K562 (cell line): Measurements from ENCODE around the gene RALGPS1. TPM values are rescaled to one million over a fixed set of nuclear protein-coding genes. Genes with fewer than 3 reads are reported as not detected.

Experiments
- ATAC-seq: fragments of 200-7000 bp; cut with Tn5 transposase; 3 replicates; pipeline ENCODE4 v1.9.1; 2020; ENCODE audit warnings: moderate library complexity
- BruUV-seq: library from RNA; stranded (reverse); fragments of 400-500 nt; replicated peaks from 2 replicates; lab custom pipeline; 2021; lab: Mats Ljungman, UMichigan
- CTCF ChIA-PET: fragments of 300-600 bp; formaldehyde crosslinking; extraction: SDS; loops from one replicate; lab custom pipeline; 2021; ENCODE audit warnings: low intra/inter-chr PET ratio; lab: Yijun Ruan, JAX
- POLR2A ChIA-PET: fragments of 300-600, 350-650 bp; sonication (Branson Sonifier 250); formaldehyde crosslinking; extraction: SDS; loops from one replicate; lab custom pipeline; 2021; ENCODE audit warnings: antibody characterized with exemption, inconsistent platforms; lab: Yijun Ruan, JAX
- DNase-seq, 4 experiments: peaks; one replicate each; pipeline versions ENCODE4 v3.0.0 to v3.0.0-alpha.2; 2011 to 2018; ENCODE audit warnings: low spot score in 3 of 4, mixed read lengths in 3 of 4; ENCODE audit errors: extremely low read depth in 1 of 4
- FAIRE-seq: peaks from 2 replicates; lab custom pipeline; 2011; peaks lifted over from hg19 to GRCh38; lab: Jason Lieb, UNC
- H2AFZ ChIP-seq: 2 replicates; pipeline ENCODE4 v1.6.0; 2011; ENCODE audit warnings: low read depth, low read length, control low read depth, inconsistent platforms
- H3K27ac ChIP-seq: fragments of 200-600 bp; 3 replicates; pipeline ENCODE4 v1.8.0; 2011; ENCODE audit warnings: low read depth, mild to moderate bottlenecking, control low read depth, inconsistent platforms, low read length, moderate library complexity, mixed read lengths; ENCODE audit errors: extremely low read depth
- H3K27me3 ChIP-seq, 2 experiments: fragments of 300-600 bp in 1 of 2; 2 replicates in 1 of 2; 3 replicates in 1 of 2; pipeline versions ENCODE4 v1.6.0 to v1.8.0; 2011; ENCODE audit warnings: inconsistent platforms in 2 of 2, low read length in 2 of 2, mild to moderate bottlenecking in 1 of 2, mixed read lengths in 1 of 2, moderate library complexity in 1 of 2; ENCODE audit not compliant: control insufficient read depth in 2 of 2, insufficient read depth in 2 of 2
- H3K36me3 ChIP-seq: fragments of 300-600 bp; 3 replicates; pipeline ENCODE4 v1.8.0; 2011; ENCODE audit warnings: mild to moderate bottlenecking, low read length, inconsistent platforms; ENCODE audit not compliant: control insufficient read depth, insufficient read depth
- H3K4me1 ChIP-seq, 2 experiments: fragments of 200-600 bp in 1 of 2; replicated peaks in 1 of 2; 2 replicates in 1 of 2; 3 replicates in 1 of 2; pipeline versions ENCODE4 v1.5.1 to v1.8.0; 2011; ENCODE audit warnings: inconsistent platforms in 2 of 2, low read length in 2 of 2, mild to moderate bottlenecking in 1 of 2, mixed read lengths in 1 of 2, moderate library complexity in 1 of 2; ENCODE audit not compliant: control insufficient read depth in 2 of 2, insufficient read depth in 2 of 2
- H3K4me2 ChIP-seq: 2 replicates; pipeline ENCODE4 v1.6.1; 2011; ENCODE audit warnings: low read length, control low read depth, inconsistent platforms, mixed read lengths; ENCODE audit not compliant: insufficient read depth
- H3K4me3 ChIP-seq: fragments of 200-600 bp; sonication (generic), shearing (Covaris generic); 2 replicates; pipeline ENCODE4 v1.5.1; 2016; ENCODE audit warnings: control low read depth, inconsistent platforms
- H3K79me2 ChIP-seq: fragments of 200-600 bp; 3 replicates; pipeline ENCODE4 v1.8.0; 2011; ENCODE audit warnings: low read length, inconsistent platforms; ENCODE audit not compliant: control insufficient read depth, insufficient read depth
- H3K9ac ChIP-seq, 2 experiments: 2 replicates each; pipeline versions ENCODE4 v1.6.0 to v1.6.1; 2011; ENCODE audit warnings: low read depth in 2 of 2, low read length in 2 of 2, control low read depth in 1 of 2, inconsistent platforms in 1 of 2, mild to moderate bottlenecking in 1 of 2, mixed read lengths in 1 of 2; ENCODE audit not compliant: insufficient read depth in 1 of 2
- H3K9me1 ChIP-seq: one replicate; pipeline ENCODE4 v1.6.0; 2011; ENCODE audit warnings: inconsistent platforms, mild to moderate bottlenecking, low read length, moderate library complexity; ENCODE audit not compliant: control insufficient read depth, insufficient read depth
- H3K9me3 ChIP-seq: replicated peaks from 2 replicates; pipeline ENCODE4 v1.5.1; 2011; ENCODE audit warnings: low read depth, low read length, inconsistent platforms; ENCODE audit not compliant: control insufficient read depth, insufficient read depth
- H4K20me1 ChIP-seq: replicated peaks from 2 replicates; pipeline ENCODE4 v1.6.1; 2011; ENCODE audit warnings: low read length, inconsistent platforms, mixed read lengths; ENCODE audit not compliant: control insufficient read depth, insufficient read depth
- NCOA2 ChIP-seq, 2 experiments: fragments of 450-650 bp; IDR thresholded peaks; 2 replicates each; pipeline ENCODE4 v1.6.1; 2018; ENCODE audit warnings: mild to moderate bottlenecking in 2 of 2, moderate library complexity in 1 of 2; ENCODE audit not compliant: partially characterized antibody in 2 of 2
- POLR2AphosphoS5 ChIP-seq: IDR thresholded peaks from 2 replicates; pipeline ENCODE4 v1.6.1; 2011; ENCODE audit warnings: mild to moderate bottlenecking, low read depth, low read length, moderate library complexity; ENCODE audit not compliant: control insufficient read depth, insufficient read depth
- POLR2G ChIP-seq: fragments of 200-400 bp; formaldehyde crosslinking; IDR thresholded peaks from 2 replicates; pipeline ENCODE4 v1.6.1; 2017; ENCODE audit warnings: low read depth, mild to moderate bottlenecking, antibody characterized with exemption, low read length, moderate library complexity
- SLC30A9 ChIP-seq: fragments of 250-450 bp; sonication (Bioruptor Pico); IDR thresholded peaks from 2 replicates; pipeline ENCODE4 v1.8.0; 2022; ENCODE audit warnings: mild to moderate bottlenecking, moderate library complexity
- WGBS: fragments of 100-300 bp; shearing (Covaris generic); methylation state at CpG from one replicate; pipeline ENCODE4 v1.1.6; 2016; ENCODE audit warnings: low coverage, mixed read lengths; ENCODE audit not compliant: insufficient coverage; ENCODE audit errors: missing lambda C conversion rate; 5-methylcytosine and 5-hydroxymethylcytosine counted together
- in situ Hi-C: fragments of 300-500 bp; cut with MboI; formaldehyde crosslinking; loops from 4 replicates; pipeline ENCODE4 v1.15.0; 2018; ENCODE audit warnings: inconsistent platforms, mixed read lengths
- intact Hi-C: fragments of 100-400 bp; cut with micrococcal nuclease; formaldehyde crosslinking; loops from 2 replicates; pipeline ENCODE4 v1.14.2; 2022
- polyA plus RNA-seq, 8 experiments: library from polyadenylated mRNA; depleted of rRNA in 4 of 8; stranded (reverse) in 5 of 8; unstranded in 3 of 8; fragments of >200 nt; fragmentation: Nextera tagmentation in 2 of 8; fragmentation: Illumina TruSeq in 1 of 8; extraction: Ambion mirVana in 2 of 8; extraction: Trizol in 1 of 8; gene quantifications; 2 replicates each; pipeline versions ENCODE4 v1.2.1 to v1.2.3, GENCODE V29; 2011 to 2014; ENCODE audit warnings: inconsistent platforms in 1 of 8, missing spikeins in 1 of 8
- total RNA-seq, 7 experiments: library from RNA; depleted of rRNA in 6 of 7; stranded (reverse); fragments of >200 nt in 6 of 7; fragmentation: Illumina TruSeq in 2 of 7; extraction: Trizol in 2 of 7; gene quantifications; 2 replicates each; pipeline versions ENCODE4 v1.2.1 to v1.2.3, GENCODE V29; 2011 to 2021; ENCODE audit warnings: low replicate concordance in 1 of 7
- TF ChIP-seq, protein P1 (sequence below): sonication (generic); formaldehyde crosslinking; IDR thresholded peaks from 2 replicates; pipeline ENCODE4 v1.9.0; 2022; ENCODE audit warnings: mild to moderate bottlenecking, missing genetic modification reagents
- TF ChIP-seq, protein P2 (sequence below), 2 experiments: fragments of 450-650 bp in 1 of 2; IDR thresholded peaks; 2 replicates each; pipeline ENCODE4 v1.6.1; 2011 to 2017; ENCODE audit warnings: low read depth in 2 of 2, antibody characterized with exemption in 1 of 2, borderline replicate concordance in 1 of 2, low read length in 1 of 2, mild to moderate bottlenecking in 1 of 2, mixed read lengths in 1 of 2; ENCODE audit not compliant: control insufficient read depth in 1 of 2
- TF ChIP-seq, protein P3 (sequence below), 2 experiments: fragments of 450-650 bp in 1 of 2; sonication (generic) in 1 of 2; formaldehyde crosslinking in 1 of 2; IDR thresholded peaks in 1 of 2; conservative IDR thresholded peaks in 1 of 2; 2 replicates each; pipeline versions ENCODE4 v1.6.1 to v1.8.1; 2016 to 2023; ENCODE audit warnings: mild to moderate bottlenecking in 2 of 2, moderate library complexity in 2 of 2, inconsistent platforms in 1 of 2, missing genetic modification reagents in 1 of 2

RALGPS1 gene
- total and polyA plus RNA-seq, 9 of the 15 experiments (the other 6 are each of a cell fraction or from before 2014, with no cell fraction given) = 0.04 to 2.6 (median 1.5) TPM

DNA sequence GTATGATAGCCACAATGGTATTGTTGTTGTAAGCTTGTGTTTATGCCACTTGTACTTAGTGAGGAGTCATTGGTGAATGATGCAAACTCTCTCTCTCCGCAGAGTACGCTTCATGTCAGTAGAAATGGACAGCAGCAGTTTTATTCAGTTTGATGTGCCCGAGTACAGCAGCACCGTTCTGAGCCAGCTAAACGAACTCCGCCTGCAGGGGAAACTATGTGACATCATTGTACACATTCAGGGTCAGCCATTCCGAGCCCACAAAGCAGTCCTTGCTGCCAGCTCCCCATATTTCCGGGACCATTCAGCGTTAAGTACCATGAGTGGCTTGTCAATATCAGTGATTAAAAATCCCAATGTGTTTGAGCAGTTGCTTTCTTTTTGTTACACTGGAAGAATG is 35.3 kb upstream of the RALGPS1 start:
- in situ Hi-C loops = no loop called here
- no peak for TF ChIP-seq POLR2AphosphoS5
- TF ChIP-seq POLR2G = 0 out of 2 replicates have a peak, but pooled peaks have one; percentile 8
- ChIA-PET POLR2A (interaction anchor here (0.5 kb wide), 1 partner anchor 518 kb away, joined by 3 read pairs; the partner anchor contains the start of gene SLC2A8), CTCF (no interaction called here)
- no peak overlapping the region for H3K9ac ChIP-seq
- peaks cover 43% of the 10 kb centered on the region for H3K36me3 ChIP-seq
- peaks cover 10% of the 10 kb centered on the region; the same call in 1 of the 2 replicates for H4K20me1 ChIP-seq
- DNase-seq (no peak), ATAC-seq (no peak), FAIRE-seq (no peak)
- WGBS = 90% methylated on average over 9 of the region's 9 CpGs
- BruUV-seq = no TSS peak
- H3K9me3 ChIP-seq = no peaks in the 10 kb centered on the region
- no peaks in the 10 kb centered on the region for H3K9me1 ChIP-seq
- no peak overlapping the region for H2AFZ ChIP-seq
- no peak overlapping the region for H3K27ac ChIP-seq
- intact Hi-C loops = no loop called here
- no peaks in the 10 kb centered on the region for H3K27me3 ChIP-seq
- peaks cover 31% of the 10 kb centered on the region; the same call in 2 of the 3 replicates for H3K79me2 ChIP-seq
- H3K4me2 ChIP-seq = no peak overlapping the region
- H3K4me1 ChIP-seq = peaks cover 0 to 6% of the 10 kb centered on the region in 2 experiments; a peak in 3 of 5 replicates
- H3K4me3 ChIP-seq = no peak overlapping the region

DNA sequence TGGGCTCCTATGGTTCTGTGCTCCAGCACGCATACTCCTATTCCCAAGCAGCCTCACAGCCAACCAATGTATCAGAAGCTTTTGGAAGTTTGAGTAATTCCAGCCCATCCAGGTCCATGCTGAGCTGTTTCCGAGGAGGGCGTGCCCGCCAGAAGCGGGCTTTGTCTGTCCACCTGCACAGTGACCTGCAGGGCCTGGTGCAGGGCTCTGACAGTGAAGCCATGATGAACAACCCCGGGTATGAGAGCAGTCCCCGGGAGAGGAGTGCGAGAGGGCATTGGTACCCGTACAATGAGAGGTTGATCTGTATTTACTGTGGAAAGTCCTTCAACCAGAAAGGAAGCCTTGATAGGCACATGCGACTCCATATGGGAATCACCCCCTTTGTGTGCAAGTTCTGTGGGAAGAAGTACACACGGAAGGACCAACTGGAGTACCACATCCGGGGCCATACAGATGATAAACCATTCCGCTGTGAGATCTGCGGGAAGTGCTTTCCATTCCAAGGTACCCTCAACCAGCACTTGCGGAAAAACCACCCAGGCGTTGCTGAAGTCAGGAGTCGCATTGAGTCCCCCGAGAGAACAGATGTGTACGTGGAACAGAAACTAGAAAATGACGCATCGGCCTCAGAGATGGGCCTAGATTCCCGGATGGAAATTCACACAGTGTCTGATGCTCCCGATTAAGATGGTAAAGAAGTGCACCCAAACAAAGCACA is 34.2 kb upstream of the RALGPS1 start:
- ATAC-seq (no peak), FAIRE-seq (no peak), DNase-seq (no peak)
- H3K4me3 ChIP-seq = no peak overlapping the region
- H3K4me1 ChIP-seq = peaks cover 0 to 6% of the 10 kb centered on the region in 2 experiments; a peak in 3 of 5 replicates
- ChIA-PET POLR2A (interaction anchor here (0.9 kb wide), 1 partner anchor 29 kb away, joined by 3 read pairs; no protein-coding TSS in a partner anchor), CTCF (no interaction called here)
- no peak overlapping the region for H2AFZ ChIP-seq
- H3K9me1 ChIP-seq = no peaks in the 10 kb centered on the region
- H4K20me1 ChIP-seq = peaks cover 15% of the 10 kb centered on the region; the same call in 1 of the 2 replicates
- no peak overlapping the region for H3K4me2 ChIP-seq
- H3K36me3 ChIP-seq = peaks cover 47% of the 10 kb centered on the region
- BruUV-seq = no TSS peak
- H3K9me3 ChIP-seq = no peaks in the 10 kb centered on the region
- in situ Hi-C loops (no loop called here), intact Hi-C loops (no loop called here)
- no peak overlapping the region for H3K27ac ChIP-seq
- H3K27me3 ChIP-seq = no peaks in the 10 kb centered on the region
- WGBS = 93% methylated on average over 22 of the region's 23 CpGs
- no peak overlapping the region for H3K9ac ChIP-seq
- peaks cover 27% of the 10 kb centered on the region; the same call in 2 of the 3 replicates for H3K79me2 ChIP-seq
- TF ChIP-seq, protein P1, sequence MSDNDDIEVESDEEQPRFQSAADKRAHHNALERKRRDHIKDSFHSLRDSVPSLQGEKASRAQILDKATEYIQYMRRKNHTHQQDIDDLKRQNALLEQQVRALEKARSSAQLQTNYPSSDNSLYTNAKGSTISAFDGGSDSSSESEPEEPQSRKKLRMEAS (CRISPR knock-in tag) = no peak
- TF ChIP-seq SLC30A9 (CRISPR knock-in tag) = no peak
- TF ChIP-seq, protein P2, sequence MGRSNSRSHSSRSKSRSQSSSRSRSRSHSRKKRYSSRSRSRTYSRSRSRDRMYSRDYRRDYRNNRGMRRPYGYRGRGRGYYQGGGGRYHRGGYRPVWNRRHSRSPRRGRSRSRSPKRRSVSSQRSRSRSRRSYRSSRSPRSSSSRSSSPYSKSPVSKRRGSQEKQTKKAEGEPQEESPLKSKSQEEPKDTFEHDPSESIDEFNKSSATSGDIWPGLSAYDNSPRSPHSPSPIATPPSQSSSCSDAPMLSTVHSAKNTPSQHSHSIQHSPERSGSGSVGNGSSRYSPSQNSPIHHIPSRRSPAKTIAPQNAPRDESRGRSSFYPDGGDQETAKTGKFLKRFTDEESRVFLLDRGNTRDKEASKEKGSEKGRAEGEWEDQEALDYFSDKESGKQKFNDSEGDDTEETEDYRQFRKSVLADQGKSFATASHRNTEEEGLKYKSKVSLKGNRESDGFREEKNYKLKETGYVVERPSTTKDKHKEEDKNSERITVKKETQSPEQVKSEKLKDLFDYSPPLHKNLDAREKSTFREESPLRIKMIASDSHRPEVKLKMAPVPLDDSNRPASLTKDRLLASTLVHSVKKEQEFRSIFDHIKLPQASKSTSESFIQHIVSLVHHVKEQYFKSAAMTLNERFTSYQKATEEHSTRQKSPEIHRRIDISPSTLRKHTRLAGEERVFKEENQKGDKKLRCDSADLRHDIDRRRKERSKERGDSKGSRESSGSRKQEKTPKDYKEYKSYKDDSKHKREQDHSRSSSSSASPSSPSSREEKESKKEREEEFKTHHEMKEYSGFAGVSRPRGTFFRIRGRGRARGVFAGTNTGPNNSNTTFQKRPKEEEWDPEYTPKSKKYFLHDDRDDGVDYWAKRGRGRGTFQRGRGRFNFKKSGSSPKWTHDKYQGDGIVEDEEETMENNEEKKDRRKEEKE (IDR thresholded peaks at IDR 0.05; ENCODE audit: borderline replicate concordance in 1 of 2, control insufficient read depth in 1 of 2, low read depth in 2 of 2, low read length in 1 of 2) = no peak
- no peak for TF ChIP-seq NCOA2 (IDR thresholded peaks at IDR 0.05; ENCODE audit: partially characterized antibody in 2 of 2)
- TF ChIP-seq, protein P3, sequence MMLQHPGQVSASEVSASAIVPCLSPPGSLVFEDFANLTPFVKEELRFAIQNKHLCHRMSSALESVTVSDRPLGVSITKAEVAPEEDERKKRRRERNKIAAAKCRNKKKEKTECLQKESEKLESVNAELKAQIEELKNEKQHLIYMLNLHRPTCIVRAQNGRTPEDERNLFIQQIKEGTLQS (IDR thresholded peaks at IDR 0.05) = no peak
- TF ChIP-seq, protein P3 (CRISPR knock-in tag; conservative IDR thresholded peaks at IDR 0.05) = no peak
